ENCODE measurements around the gene NPIPB8.
"Not testable (repeated sequence)": the region's sequence is repeated elsewhere in the genome, so short reads cannot be mapped to it uniquely, and the experiment has no call there.

Gene NPIPB8

DNA sequence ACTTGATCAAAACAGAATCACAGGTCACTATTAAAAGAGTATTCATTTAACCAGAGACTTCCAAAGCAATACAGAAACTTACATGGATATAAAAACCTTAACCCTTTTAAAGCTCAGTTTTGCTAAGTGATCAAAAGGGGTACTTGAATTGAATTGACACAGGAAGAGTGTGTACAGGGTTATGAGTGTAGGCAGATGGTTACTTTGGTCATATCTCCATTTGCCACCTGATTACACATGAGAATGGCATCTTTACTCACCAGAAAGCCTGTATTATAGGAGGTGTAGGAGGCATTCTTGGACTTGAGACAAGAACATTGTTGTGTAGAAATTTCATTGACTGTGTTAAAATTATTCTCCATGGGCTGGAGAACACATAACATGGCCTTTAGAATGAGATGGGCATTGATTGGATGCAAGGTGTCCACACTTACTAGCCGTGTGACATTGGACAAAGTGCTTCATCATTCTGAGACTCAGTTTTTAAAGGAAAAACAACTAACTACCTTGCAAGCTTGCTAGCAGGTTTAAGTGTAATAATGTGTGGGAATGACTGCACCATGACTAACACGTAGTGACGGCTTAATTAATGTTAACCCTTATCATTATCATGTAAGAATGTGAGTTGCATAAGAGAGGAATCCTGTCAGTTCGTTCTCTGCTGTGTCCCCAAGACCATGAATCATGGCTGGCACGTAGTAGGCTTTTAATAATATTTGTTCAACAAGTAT lies 1.6 kb upstream of the NPIPB8 start:
- H3K27ac ChIP-seq (ENCODE audit: extremely low read depth, low read depth, low read length); CTCF ChIA-PET; POLR2A ChIA-PET; H3K36me3 ChIP-seq (ENCODE audit: control insufficient read depth in 2 of 2, insufficient read depth in 1 of 2, low read length in 2 of 2); H3K4me1 ChIP-seq (ENCODE audit: control insufficient read depth, insufficient read depth, low read length); H3K4me3 ChIP-seq (ENCODE audit: low read depth, low read length); H3K9me3 ChIP-seq (ENCODE audit: control insufficient read depth, insufficient read depth, low read depth, low read length): not testable (repeated sequence)
- TF ChIP-seq ZNF24 (tag by site-specific recombination; IDR thresholded peaks at IDR 0.05) (0 out of 2 replicates have a peak, but pooled peaks have one; percentile 35), EGR2 (tag by site-specific recombination; IDR thresholded peaks at IDR 0.05; ENCODE audit: low read depth) (0 out of 2 replicates have a peak, but pooled peaks have one; percentile 11), ZNF600 (tag by site-specific recombination; IDR thresholded peaks at IDR 0.05) (peak; percentile 28; the same call in 1 of the 2 replicates), ZNF629 (tag by site-specific recombination; IDR thresholded peaks at IDR 0.05) (peak; percentile 42), SP7 (tag by site-specific recombination; IDR thresholded peaks at IDR 0.05) (peak; percentile 79)

DNA sequence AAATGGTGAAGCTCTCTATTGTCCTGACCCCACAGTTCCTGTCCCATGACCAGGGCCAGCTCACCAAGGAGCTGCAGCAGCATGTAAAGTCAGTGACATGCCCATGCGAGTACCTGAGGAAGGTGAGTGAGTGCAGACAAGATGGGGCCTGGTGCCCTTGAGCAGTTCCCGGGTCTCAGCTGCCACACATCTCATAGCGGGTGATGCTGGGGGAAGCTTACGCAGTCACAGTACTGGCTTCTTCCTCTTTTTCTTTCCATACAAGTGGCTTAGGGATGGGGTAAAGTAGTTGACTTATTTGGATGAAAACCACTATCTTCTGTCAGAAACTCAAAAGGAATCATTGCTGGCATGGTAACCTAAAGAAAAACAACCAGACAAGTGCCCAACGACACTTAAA lies 494 bp downstream of the NPIPB8 start:
- POLR2A ChIA-PET; H3K4me3 ChIP-seq (ENCODE audit: low read depth, low read length); H3K27ac ChIP-seq (ENCODE audit: extremely low read depth, low read depth, low read length); H3K9me3 ChIP-seq (ENCODE audit: control insufficient read depth, insufficient read depth, low read depth, low read length); H3K4me1 ChIP-seq (ENCODE audit: control insufficient read depth, insufficient read depth, low read length); CTCF ChIA-PET; H3K36me3 ChIP-seq (ENCODE audit: control insufficient read depth in 2 of 2, insufficient read depth in 1 of 2, low read length in 2 of 2): not testable (repeated sequence)

DNA sequence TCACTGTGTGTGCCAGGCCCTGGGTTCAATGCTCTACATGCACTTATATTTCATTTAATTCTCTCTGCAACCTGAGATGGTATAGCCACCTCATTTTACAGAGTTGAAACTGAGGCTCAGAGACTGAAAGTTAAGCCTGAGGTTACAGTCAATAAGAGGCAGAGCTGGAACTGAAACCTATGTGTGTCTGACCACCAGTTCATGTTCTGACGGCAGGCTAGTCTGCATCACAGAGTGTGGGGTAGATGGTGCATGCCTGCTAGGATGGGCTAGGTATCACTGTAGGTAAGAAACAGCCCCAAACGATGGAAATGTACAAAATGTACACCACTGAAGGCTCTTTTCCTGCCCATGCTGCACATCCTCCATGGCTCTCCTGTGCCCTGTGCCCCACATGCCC lies 2.1 kb downstream of the NPIPB8 start:
- POLR2A ChIA-PET: interaction anchor here (0.7 kb wide), 1 partner anchor 174 kb away, joined by 3 read pairs; no protein-coding TSS in a partner anchor

DNA sequence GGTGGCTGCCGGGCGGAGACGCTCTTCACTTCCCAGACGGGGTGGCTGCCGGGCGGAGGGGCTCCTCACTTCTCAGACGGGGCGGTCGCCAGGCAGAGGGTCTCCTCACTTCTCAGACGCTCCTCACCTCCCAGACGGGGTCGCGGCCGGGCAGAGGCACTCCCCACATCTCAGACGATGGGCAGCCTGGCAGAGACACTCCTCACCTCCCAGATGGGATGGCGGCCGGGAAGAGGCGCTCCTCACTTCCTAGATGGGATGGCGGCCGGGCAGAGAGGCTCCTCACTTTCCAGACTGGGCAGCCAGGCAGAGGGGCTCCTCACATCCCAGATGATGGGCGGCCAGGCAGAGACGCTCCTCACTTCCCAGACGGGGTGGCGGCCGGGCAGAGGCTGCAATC lies 28.4 kb downstream of the NPIPB8 start:
- CTCF ChIA-PET; POLR2A ChIA-PET; H3K4me1 ChIP-seq (ENCODE audit: control insufficient read depth, insufficient read depth, low read length); H3K4me3 ChIP-seq (ENCODE audit: low read depth, low read length); H3K27ac ChIP-seq (ENCODE audit: extremely low read depth, low read depth, low read length); H3K9me3 ChIP-seq (ENCODE audit: control insufficient read depth, insufficient read depth, low read depth, low read length); H3K36me3 ChIP-seq (ENCODE audit: control insufficient read depth in 2 of 2, insufficient read depth in 1 of 2, low read length in 2 of 2): not testable (repeated sequence)

More for the DNA sequence above, 2.1 kb downstream of the NPIPB8 start:
- H3K36me3 ChIP-seq (ENCODE audit: control insufficient read depth in 2 of 2, insufficient read depth in 1 of 2, low read length in 2 of 2); H3K4me3 ChIP-seq (ENCODE audit: low read depth, low read length); H3K4me1 ChIP-seq (ENCODE audit: control insufficient read depth, insufficient read depth, low read length); H3K27ac ChIP-seq (ENCODE audit: extremely low read depth, low read depth, low read length); CTCF ChIA-PET; H3K9me3 ChIP-seq (ENCODE audit: control insufficient read depth, insufficient read depth, low read depth, low read length): not testable (repeated sequence)

DNA sequence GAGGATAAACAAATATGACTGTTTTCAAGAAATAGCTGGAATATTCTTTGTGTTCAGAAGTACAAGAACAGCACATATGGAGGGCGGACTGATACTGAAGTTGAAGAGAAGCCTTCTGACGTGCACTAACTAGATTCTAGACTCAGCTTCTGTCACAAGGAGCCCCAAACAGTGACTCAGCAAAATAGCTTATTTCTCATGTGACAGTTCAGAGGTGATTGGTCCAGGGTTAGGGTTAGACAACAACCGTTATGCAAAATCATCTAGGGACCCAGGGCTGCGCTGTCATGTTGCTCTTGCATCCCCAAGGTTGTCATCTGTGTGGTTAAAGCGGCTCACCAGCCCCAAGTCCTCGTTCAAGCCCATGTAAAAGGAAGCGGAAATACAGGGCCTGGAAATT lies 29.6 kb downstream of the NPIPB8 start:
- H3K9me3 ChIP-seq (ENCODE audit: control insufficient read depth, insufficient read depth, low read depth, low read length); H3K4me3 ChIP-seq (ENCODE audit: low read depth, low read length); H3K27ac ChIP-seq (ENCODE audit: extremely low read depth, low read depth, low read length); H3K36me3 ChIP-seq (ENCODE audit: control insufficient read depth in 2 of 2, insufficient read depth in 1 of 2, low read length in 2 of 2); POLR2A ChIA-PET; CTCF ChIA-PET; H3K4me1 ChIP-seq (ENCODE audit: control insufficient read depth, insufficient read depth, low read length): not testable (repeated sequence)

DNA sequence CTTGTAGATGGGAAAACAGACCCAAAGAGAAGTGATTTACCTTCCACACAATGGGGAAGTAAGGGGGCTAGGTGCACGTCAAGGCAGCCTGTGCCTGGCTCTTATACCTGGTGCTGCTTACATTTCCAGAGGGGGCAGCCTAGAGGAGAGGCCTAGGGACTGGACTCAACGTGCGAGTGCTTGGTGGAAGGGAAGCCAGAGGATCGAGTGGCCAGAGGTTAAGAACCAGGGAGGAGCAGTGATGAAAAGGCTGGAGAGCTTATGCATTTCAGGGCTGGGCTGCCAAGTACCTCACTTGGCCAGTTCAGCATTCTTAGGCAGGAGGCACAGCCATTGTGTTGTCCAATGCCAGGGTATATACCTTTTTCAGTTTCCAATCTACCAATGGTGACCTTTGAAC lies 30.3 kb downstream of the NPIPB8 start:
- H3K4me1 ChIP-seq (ENCODE audit: control insufficient read depth, insufficient read depth, low read length); H3K36me3 ChIP-seq (ENCODE audit: control insufficient read depth in 2 of 2, insufficient read depth in 1 of 2, low read length in 2 of 2); CTCF ChIA-PET; H3K9me3 ChIP-seq (ENCODE audit: control insufficient read depth, insufficient read depth, low read depth, low read length); H3K27ac ChIP-seq (ENCODE audit: extremely low read depth, low read depth, low read length); POLR2A ChIA-PET; H3K4me3 ChIP-seq (ENCODE audit: low read depth, low read length): not testable (repeated sequence)

DNA sequence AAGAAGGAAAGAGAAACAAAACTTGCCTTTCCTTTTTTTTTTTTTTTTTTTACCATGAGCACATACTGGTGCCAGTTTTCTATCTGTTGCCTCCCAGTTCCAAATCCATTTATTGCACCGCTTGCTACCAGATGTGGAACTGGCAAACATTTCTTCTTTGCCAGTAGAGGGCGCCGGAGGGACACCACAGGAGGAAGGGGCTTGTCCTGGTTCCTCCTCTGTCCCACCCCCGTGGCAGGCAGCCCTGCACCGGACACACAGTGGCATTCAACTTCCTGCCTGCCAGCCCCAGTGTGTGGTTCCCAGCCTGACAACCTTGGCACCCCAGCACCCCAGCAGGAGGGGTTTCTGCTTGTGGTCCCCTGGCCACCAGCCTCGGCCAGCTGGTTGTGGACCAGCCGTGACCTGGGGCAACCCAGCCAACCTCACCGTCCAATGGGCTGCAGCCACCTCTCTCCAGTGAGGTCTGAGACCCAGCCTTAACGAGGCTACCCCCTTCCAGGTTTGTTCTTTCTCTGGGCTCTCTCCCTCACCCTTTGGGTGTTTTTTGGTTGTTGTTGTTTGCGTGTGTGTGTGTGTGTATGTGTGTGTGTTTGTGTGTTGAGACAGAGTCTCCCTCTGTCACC lies 50.6 kb downstream of the NPIPB8 start:
- CTCF ChIA-PET; H3K4me1 ChIP-seq (ENCODE audit: control insufficient read depth, insufficient read depth, low read length); H3K4me3 ChIP-seq (ENCODE audit: low read depth, low read length); H3K9me3 ChIP-seq (ENCODE audit: control insufficient read depth, insufficient read depth, low read depth, low read length); H3K27ac ChIP-seq (ENCODE audit: extremely low read depth, low read depth, low read length); H3K36me3 ChIP-seq (ENCODE audit: control insufficient read depth in 2 of 2, insufficient read depth in 1 of 2, low read length in 2 of 2); POLR2A ChIA-PET: not testable (repeated sequence)

DNA sequence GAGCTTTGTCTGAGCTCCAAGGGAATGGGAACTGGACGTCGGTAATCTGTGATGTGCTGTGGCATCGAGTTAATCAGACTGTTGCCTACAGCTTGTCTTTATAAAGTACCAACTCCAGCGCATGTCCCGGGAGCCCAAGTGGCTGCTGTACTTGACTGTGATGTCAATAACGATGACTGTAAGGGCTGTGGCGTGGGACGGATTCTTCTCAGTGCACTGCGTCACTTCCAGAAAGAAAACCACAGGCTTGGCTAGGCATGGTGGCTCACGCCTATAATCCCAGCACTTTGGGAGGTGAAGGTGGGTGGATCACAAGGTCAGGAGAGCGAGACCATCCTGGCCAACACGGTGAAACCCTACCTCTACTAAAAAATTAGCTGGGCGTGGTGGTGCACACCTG lies 51.6 kb downstream of the NPIPB8 start:
- H3K36me3 ChIP-seq (ENCODE audit: control insufficient read depth in 2 of 2, insufficient read depth in 1 of 2, low read length in 2 of 2); H3K27ac ChIP-seq (ENCODE audit: extremely low read depth, low read depth, low read length); CTCF ChIA-PET; H3K9me3 ChIP-seq (ENCODE audit: control insufficient read depth, insufficient read depth, low read depth, low read length); H3K4me3 ChIP-seq (ENCODE audit: low read depth, low read length); H3K4me1 ChIP-seq (ENCODE audit: control insufficient read depth, insufficient read depth, low read length); POLR2A ChIA-PET: not testable (repeated sequence)

DNA sequence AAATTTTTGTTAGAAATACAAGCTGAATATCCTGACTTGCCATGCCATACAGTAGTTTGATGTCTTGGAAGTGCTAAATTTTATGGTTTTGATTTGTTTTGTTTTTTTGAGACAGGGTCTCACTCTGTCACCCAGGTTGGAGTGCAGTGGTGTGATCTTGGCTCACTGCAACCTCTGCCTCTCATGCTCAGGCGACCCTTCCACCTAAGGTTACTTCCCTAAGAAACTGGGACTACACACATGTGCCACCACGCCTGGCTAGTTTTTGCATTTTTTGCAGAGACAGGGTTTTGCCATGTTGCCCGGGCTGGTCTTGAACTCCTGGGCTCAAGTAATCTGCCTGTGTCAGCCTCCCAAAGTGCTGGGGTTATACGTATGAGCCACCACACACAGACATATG lies 53.9 kb downstream of the NPIPB8 start:
- H3K9me3 ChIP-seq (ENCODE audit: control insufficient read depth, insufficient read depth, low read depth, low read length); H3K4me1 ChIP-seq (ENCODE audit: control insufficient read depth, insufficient read depth, low read length); H3K27ac ChIP-seq (ENCODE audit: extremely low read depth, low read depth, low read length); H3K4me3 ChIP-seq (ENCODE audit: low read depth, low read length); H3K36me3 ChIP-seq (ENCODE audit: control insufficient read depth in 2 of 2, insufficient read depth in 1 of 2, low read length in 2 of 2); POLR2A ChIA-PET: not testable (repeated sequence)
- CTCF ChIA-PET: interaction anchor here (0.6 kb wide), 1 partner anchor 253 kb away, joined by 3 read pairs; no protein-coding TSS in a partner anchor

DNA sequence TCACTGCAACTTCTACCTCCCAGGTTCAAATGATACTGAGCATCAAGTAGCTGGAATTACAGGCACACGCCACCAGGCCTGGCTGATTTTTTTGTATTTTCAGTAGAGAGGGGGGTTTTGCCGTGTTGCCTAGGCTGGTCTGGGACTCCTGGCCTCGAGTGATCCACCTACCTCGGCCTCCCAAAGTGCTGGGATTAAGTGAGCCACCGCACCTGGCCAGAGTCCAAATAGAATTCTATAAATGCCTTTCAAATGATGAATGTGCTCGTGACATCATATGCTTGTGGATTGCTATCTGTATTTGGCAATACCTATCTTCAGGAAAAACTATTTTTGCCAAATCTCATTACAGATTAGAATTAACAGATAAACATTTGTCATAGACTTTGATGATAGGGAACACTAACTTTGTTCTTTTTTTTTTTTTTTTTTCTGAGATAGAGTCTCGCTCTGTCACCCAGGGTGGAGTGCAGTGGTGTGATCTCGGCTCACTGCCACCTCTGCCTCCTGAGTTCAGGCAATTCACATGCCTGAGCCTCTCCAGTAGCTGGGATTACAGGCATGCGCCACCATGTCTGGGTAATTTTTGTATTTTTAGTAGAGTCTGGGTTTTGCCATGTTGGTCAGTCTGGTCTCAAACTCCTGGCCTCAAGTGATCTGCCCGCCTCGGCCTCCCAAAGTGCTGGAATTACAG lies 55.5 kb downstream of the NPIPB8 start:
- H3K4me3 ChIP-seq (ENCODE audit: low read depth, low read length); H3K9me3 ChIP-seq (ENCODE audit: control insufficient read depth, insufficient read depth, low read depth, low read length); POLR2A ChIA-PET; H3K27ac ChIP-seq (ENCODE audit: extremely low read depth, low read depth, low read length); H3K4me1 ChIP-seq (ENCODE audit: control insufficient read depth, insufficient read depth, low read length); CTCF ChIA-PET; H3K36me3 ChIP-seq (ENCODE audit: control insufficient read depth in 2 of 2, insufficient read depth in 1 of 2, low read length in 2 of 2): not testable (repeated sequence)
